DMS114 treated with DMSO at 0.1 percent for 48 hours (cell line): ENCODE results near the gene CRY2.
A peak's percentile ranks its signal among the peaks of the same experiment; 100 is the strongest.

ENCODE experiments used
- DNase-seq: peaks from one replicate; lab custom pipeline; 2025; ENCODE audit not compliant: unreplicated experiment; lab: John Stamatoyannopoulos, UW

The CRY2 gene

GRCh38 chr11:45917286-45917622 is 70.0 kb downstream of the CRY2 start:
- no peak for DNase-seq

- DNase-seq = peak; percentile 92
Observed at GRCh38 chr11:45917623-45918330, 70.5 kb downstream of the CRY2 start, which contains the start of gene PEX16. PEX16 (minus strand) TSS chr11:45917877; CDS start chr11:45917811, 66 bp downstream.

- peak; percentile 76 for DNase-seq
Observed at GRCh38 chr11:45918331-45918941, 71.2 kb downstream of the CRY2 start.

GRCh38 chr11:45918962-45919675 is 71.8 kb downstream of the CRY2 start:
- no peak for DNase-seq

- no peak for DNase-seq
Observed at GRCh38 chr11:45919806-45920530, 72.7 kb downstream of the CRY2 start.

- no peak for DNase-seq
Observed at GRCh38 chr11:45920531-45921477, 73.5 kb downstream of the CRY2 start.

- DNase-seq = no peak
Observed at GRCh38 chr11:45921561-45922424, 74.5 kb downstream of the CRY2 start.

GRCh38 chr11:45922425-45923082 is 75.3 kb downstream of the CRY2 start, which contains the start of gene LARGE2:
LARGE2 (plus strand) TSS chr11:45922656; CDS start chr11:45922883, 227 bp downstream.
- no peak for DNase-seq

GRCh38 chr11:45924036-45924915 is 77.0 kb downstream of the CRY2 start:
- DNase-seq = no peak

- no peak for DNase-seq
Observed at GRCh38 chr11:45924927-45925326, 77.7 kb downstream of the CRY2 start.

- no peak for DNase-seq
Observed at GRCh38 chr11:45925550-45925949, 78.3 kb downstream of the CRY2 start.

- DNase-seq = no peak
Observed at GRCh38 chr11:45926001-45926401, 78.7 kb downstream of the CRY2 start.

GRCh38 chr11:45926536-45927331 is 79.5 kb downstream of the CRY2 start:
- DNase-seq = no peak

GRCh38 chr11:45927332-45927683 is 80.0 kb downstream of the CRY2 start:
- no peak for DNase-seq

- no peak for DNase-seq
Observed at GRCh38 chr11:45927684-45928413, 80.6 kb downstream of the CRY2 start.

GRCh38 chr11:45928535-45929215 is 81.4 kb downstream of the CRY2 start:
- DNase-seq = no peak
